A549 (cell line): ENCODE measurements around the gene KIAA0408. TPM values are rescaled to one million over a fixed set of nuclear protein-coding genes. Genes with fewer than 3 reads are reported as not detected.

Experiments used
- ATAC-seq, 2 experiments: fragments of 200-7000 bp in 1 of 2; fragments of >200 bp in 1 of 2; cut with Nextera tagmentation in 1 of 2; cut with Tn5 transposase in 1 of 2; 3 replicates each; pipeline versions ENCODE4 v1.8.0 to v1.9.1; 2018 to 2020; ENCODE audit warnings: mild to moderate bottlenecking in 1 of 2, moderate library complexity in 1 of 2
- CTCF ChIA-PET: fragments of 300-600 bp; sonication (Branson Sonifier 250); formaldehyde crosslinking; extraction: SDS; loops from one replicate; lab custom pipeline; 2021; ENCODE audit warnings: antibody characterized with exemption, inconsistent platforms; lab: Yijun Ruan, JAX
- POLR2A ChIA-PET: fragments of 350-600 bp; formaldehyde crosslinking; extraction: SDS; loops from one replicate; lab custom pipeline; 2021; ENCODE audit warnings: antibody characterized with exemption, inconsistent platforms; lab: Yijun Ruan, JAX
- DNase-seq, 2 experiments: peaks; one replicate each; pipeline versions ENCODE4 v3.0.0 to v3.0.0-alpha.2; 2011 to 2016; ENCODE audit warnings: low read depth in 1 of 2, low spot score in 1 of 2
- FAIRE-seq: peaks from 2 replicates; lab custom pipeline; 2011; peaks lifted over from hg19 to GRCh38; lab: Jason Lieb, UNC
- H3K27ac ChIP-seq, 2 experiments: fragments of >200 bp; sonication (Bioruptor Twin); formaldehyde crosslinking; 3 replicates each; pipeline ENCODE4 v1.5.1; 2016 to 2017
- H3K4me1 ChIP-seq: fragments of >200 bp; sonication (Bioruptor Twin); formaldehyde crosslinking; 3 replicates; pipeline ENCODE4 v1.6.1; 2016
- H3K4me2 ChIP-seq: fragments of >200 bp; sonication (Bioruptor Twin); formaldehyde crosslinking; 3 replicates; pipeline ENCODE4 v1.6.1; 2016
- H3K4me3 ChIP-seq: fragments of >200 bp; sonication (Bioruptor Twin); formaldehyde crosslinking; 3 replicates; pipeline ENCODE4 v1.5.1; 2016
- H3K9me3 ChIP-seq: fragments of >200 bp; sonication (Bioruptor Twin); formaldehyde crosslinking; 3 replicates; pipeline ENCODE4 v1.6.1; 2016
- CBX8 ChIP-seq: fragments of 200-600 bp; sonication (generic); IDR thresholded peaks from 2 replicates; pipeline ENCODE4 v1.6.1; 2016
- CHD2 ChIP-seq: fragments of 150-350 bp; IDR thresholded peaks from 2 replicates; pipeline ENCODE4 v1.6.1; 2014; ENCODE audit warnings: low read length; ENCODE audit not compliant: partially characterized antibody
- CHD4 ChIP-seq: fragments of 200-600 bp; sonication (generic); IDR thresholded peaks from 2 replicates; pipeline ENCODE4 v1.6.1; 2016; ENCODE audit warnings: antibody characterized with exemption, mild to moderate bottlenecking, borderline replicate concordance
- E2F6 ChIP-seq: IDR thresholded peaks from 2 replicates; pipeline ENCODE4 v1.6.1; 2012; ENCODE audit warnings: low read depth, borderline replicate concordance
- ELK1 ChIP-seq: fragments of 150-350 bp; IDR thresholded peaks from 2 replicates; pipeline ENCODE4 v1.6.1; 2014; ENCODE audit warnings: low read depth, mild to moderate bottlenecking, low read length
- FOSB ChIP-seq: fragments of 250-450 bp; sonication (Bioruptor Pico); IDR thresholded peaks from 2 replicates; pipeline ENCODE4 v1.5.0; 2020; ENCODE audit warnings: mild to moderate bottlenecking, moderate library complexity
- GATA3 ChIP-seq: IDR thresholded peaks from 2 replicates; pipeline ENCODE4 v1.6.1; 2012; ENCODE audit warnings: borderline replicate concordance
- HDAC2 ChIP-seq: fragments of 200-600 bp; sonication (generic); IDR thresholded peaks from 2 replicates; pipeline ENCODE4 v1.6.1; 2016
- HEYL ChIP-seq: fragments of 250-450 bp; sonication (Bioruptor Pico); IDR thresholded peaks from 2 replicates; pipeline ENCODE4 v1.8.0; 2021; ENCODE audit warnings: mild to moderate bottlenecking, moderate library complexity
- HOXA7 ChIP-seq: fragments of 250-450 bp; sonication (Bioruptor Pico); IDR thresholded peaks from 2 replicates; pipeline ENCODE4 v1.5.0; 2020; ENCODE audit warnings: mild to moderate bottlenecking, moderate library complexity
- HOXB13 ChIP-seq: fragments of 250-450 bp; sonication (Bioruptor Pico); IDR thresholded peaks from 2 replicates; pipeline ENCODE4 v1.5.0; 2020; ENCODE audit warnings: low read depth, mild to moderate bottlenecking, moderate library complexity
- MAFK ChIP-seq: fragments of 450-650 bp; IDR thresholded peaks from 2 replicates; pipeline ENCODE4 v1.6.1; 2014; ENCODE audit not compliant: partially characterized antibody
- MAX ChIP-seq: IDR thresholded peaks from 2 replicates; pipeline ENCODE4 v1.6.1; 2012
- MAZ ChIP-seq: fragments of 150-350 bp; IDR thresholded peaks from 2 replicates; pipeline ENCODE4 v1.6.1; 2014; ENCODE audit warnings: antibody characterized with exemption, low read depth, low read length, borderline replicate concordance
- MYC ChIP-seq: IDR thresholded peaks from 2 replicates; pipeline ENCODE4 v1.6.1; 2012; ENCODE audit warnings: mild to moderate bottlenecking, inconsistent platforms, low read length, improper control_type of control experiment, borderline replicate concordance
- NFE2L2 ChIP-seq: fragments of 150-350 bp; conservative IDR thresholded peaks from 2 replicates; pipeline ENCODE4 v1.6.1; 2014; ENCODE audit warnings: low read length
- PBX3 ChIP-seq: IDR thresholded peaks from 2 replicates; pipeline ENCODE4 v1.6.1; 2012
- POLR2AphosphoS2 ChIP-seq: conservative IDR thresholded peaks from 2 replicates; pipeline ENCODE4 v1.6.1; 2012; ENCODE audit warnings: low read length, improper control_type of control experiment, inconsistent platforms
- RAD21 ChIP-seq, 2 experiments: fragments of >200 bp in 1 of 2; sonication (Bioruptor Twin) in 1 of 2; formaldehyde crosslinking in 1 of 2; IDR thresholded peaks in 1 of 2; conservative IDR thresholded peaks in 1 of 2; 2 replicates in 1 of 2; 3 replicates in 1 of 2; pipeline ENCODE4 v1.6.1; 2012 to 2018; ENCODE audit warnings: inconsistent platforms in 1 of 2
- RNF2 ChIP-seq: fragments of 200-600 bp; sonication (generic); IDR thresholded peaks from 2 replicates; pipeline ENCODE4 v1.6.1; 2016; ENCODE audit warnings: low read depth, mild to moderate bottlenecking, antibody characterized with exemption, moderate library complexity, borderline replicate concordance
- SREBF2 ChIP-seq: fragments of 450-650 bp; IDR thresholded peaks from 2 replicates; pipeline ENCODE4 v1.6.1; 2014; ENCODE audit warnings: mild to moderate bottlenecking, moderate library complexity
- TP53 ChIP-seq: fragments of 250-450 bp; sonication (Bioruptor Pico); IDR thresholded peaks from 2 replicates; pipeline ENCODE4 v1.5.0; 2021; ENCODE audit warnings: mild to moderate bottlenecking, moderate library complexity
- USF2 ChIP-seq: fragments of 450-650 bp; IDR thresholded peaks from 2 replicates; pipeline ENCODE4 v1.6.1; 2014; ENCODE audit warnings: antibody characterized with exemption
- ZC3H11A ChIP-seq: fragments of 450-650 bp; IDR thresholded peaks from 2 replicates; pipeline ENCODE4 v1.6.1; 2014; ENCODE audit warnings: antibody characterized with exemption, mild to moderate bottlenecking
- ZSCAN20 ChIP-seq: fragments of 250-450 bp; sonication (Bioruptor Pico); IDR thresholded peaks from 2 replicates; pipeline ENCODE4 v1.8.0; 2022; ENCODE audit warnings: mild to moderate bottlenecking, moderate library complexity
- WGBS: methylation state at CpG from one replicate; pipeline ENCODE4 v1.1.6; 2017; ENCODE audit errors: missing lambda C conversion rate; 5-methylcytosine and 5-hydroxymethylcytosine counted together
- polyA plus RNA-seq, 4 experiments: library from polyadenylated mRNA; depleted of rRNA in 3 of 4; stranded (reverse); fragments of >200 nt; fragmentation: RNase III in 1 of 4; extraction: RNeasy Plus Mini Kit Qiagen cat#74134 plus additional on column Dnase treatment in 1 of 4; gene quantifications; 2 replicates in 3 of 4; 3 replicates in 1 of 4; pipeline ENCODE4 v1.2.3, GENCODE V29; 2011 to 2017

KIAA0408 gene
- polyA plus RNA-seq, 2 of the 4 experiments (the other 2 are of a cell fraction) = 2.7 to 11.8 TPM

- TF ChIP-seq PBX3 (no peak), RNF2 (no peak)
Measured at GRCh38 chr6:127497410-127497809, 38.2 kb upstream of the KIAA0408 start (continued).

GRCh38 chr6:127496471-127496870 lies 37.3 kb upstream of the KIAA0408 start:
- Histone ChIP-seq H3K4me1 (no peaks in the 10 kb centered on the region), H3K4me2 (no peak overlapping the region), H3K9me3 (no peaks in the 10 kb centered on the region), H3K4me3 (no peak overlapping the region)
- 78% methylated on average over 1 of the region's 1 CpG for WGBS
- FAIRE-seq (no peak), ATAC-seq (no peak), DNase-seq (no peak)
- ChIA-PET CTCF (interaction anchor here (0.8 to 1.0 kb wide), 2 partner anchors 11 to 193 kb away, joined by 3 to 4 read pairs; no protein-coding TSS in a partner anchor), POLR2A (no interaction called here)
- TF ChIP-seq RAD21 (conservative IDR thresholded peaks at IDR 0.05 in 1 of 2, IDR thresholded peaks at IDR 0.05 in 1 of 2) (no peak), ELK1 (no peak), GATA3 (no peak), CBX8 (no peak), ZSCAN20 (CRISPR knock-in tag) (no peak), E2F6 (no peak), RNF2 (no peak), MAX (no peak), ZC3H11A (no peak)
- TF ChIP-seq, all 56 proteins: peak for 0
- no peak overlapping the region for H3K27ac ChIP-seq

- H3K4me3 ChIP-seq = no peak overlapping the region
- no peaks in the 10 kb centered on the region for H3K9me3 ChIP-seq
- FAIRE-seq = no peak
- CTCF ChIA-PET = interaction anchor here (3.2 kb wide), 1 partner anchor 22 kb away, joined by 10 read pairs; no protein-coding TSS in a partner anchor
- no peak for DNase-seq
- H3K27ac ChIP-seq = no peak overlapping the region
- H3K4me1 ChIP-seq = no peaks in the 10 kb centered on the region
- no peak for TF ChIP-seq HDAC2
- no peak for TF ChIP-seq RAD21 (conservative IDR thresholded peaks at IDR 0.05 in 1 of 2, IDR thresholded peaks at IDR 0.05 in 1 of 2)
- TF ChIP-seq NFE2L2 = no peak
- no peak for TF ChIP-seq USF2
- TF ChIP-seq FOSB = no peak
- TF ChIP-seq SREBF2 = no peak
- no peak for TF ChIP-seq TP53 (CRISPR knock-in tag)
- no peak for TF ChIP-seq CHD4
- no peak for TF ChIP-seq MAFK
- TF ChIP-seq HOXB13 (CRISPR knock-in tag) = no peak
- TF ChIP-seq MAZ = no peak
- TF ChIP-seq CHD2 = no peak
- TF ChIP-seq HEYL (CRISPR knock-in tag) = no peak
- no peak for TF ChIP-seq HOXA7 (CRISPR knock-in tag)
- TF ChIP-seq MYC = no peak
- no peak for TF ChIP-seq POLR2AphosphoS2
- TF ChIP-seq, all 56 proteins: peak for 0
- ATAC-seq = no peak
- H3K4me2 ChIP-seq = no peak overlapping the region
- POLR2A ChIA-PET = no interaction called here
Measured at GRCh38 chr6:127494240-127494767, 35.1 kb upstream of the KIAA0408 start.
